ENCODE results near the gene WDTC1. TPM values are rescaled to one million over a fixed set of nuclear protein-coding genes. Genes with fewer than 3 reads are reported as not detected.

Gene WDTC1
- total RNA-seq, 1 donor from 2014 or later: 36.0 TPM

DNA sequence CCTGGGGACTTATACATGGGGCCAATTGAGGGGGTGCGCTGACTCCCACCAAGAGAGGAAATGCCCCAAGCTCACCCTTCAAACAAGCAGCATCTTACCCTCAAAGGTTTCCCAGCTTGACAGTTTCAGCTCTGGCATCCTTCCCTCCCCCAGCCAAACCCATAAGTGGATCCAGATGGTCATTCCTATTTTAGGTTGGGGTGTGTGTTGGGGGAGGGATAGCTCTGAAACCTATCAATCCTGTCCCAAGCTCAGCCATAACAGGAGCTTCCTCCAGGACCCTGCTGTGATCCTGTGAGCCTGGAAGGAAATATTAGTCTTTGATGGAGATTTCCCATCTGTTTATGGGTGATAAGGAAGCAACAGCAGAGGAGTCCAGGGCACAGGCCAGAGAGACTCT lies 84.2 kb downstream of the WDTC1 start:
- Mint-ChIP-seq H3K9me3 (ENCODE audit: unreplicated experiment) (no peaks in the 10 kb centered on the region), H3K4me1 (ENCODE audit: unreplicated experiment) (peaks cover 45% of the 10 kb centered on the region), H3K4me3 (ENCODE audit: unreplicated experiment) (no peak overlapping the region), H3K36me3 (ENCODE audit: low read depth, unreplicated experiment) (no peaks in the 10 kb centered on the region), H3K27ac (ENCODE audit: unreplicated experiment) (no peak overlapping the region), H3K27me3 (ENCODE audit: unreplicated experiment) (peaks cover 1% of the 10 kb centered on the region)
- TF ChIP-seq, protein P1, sequence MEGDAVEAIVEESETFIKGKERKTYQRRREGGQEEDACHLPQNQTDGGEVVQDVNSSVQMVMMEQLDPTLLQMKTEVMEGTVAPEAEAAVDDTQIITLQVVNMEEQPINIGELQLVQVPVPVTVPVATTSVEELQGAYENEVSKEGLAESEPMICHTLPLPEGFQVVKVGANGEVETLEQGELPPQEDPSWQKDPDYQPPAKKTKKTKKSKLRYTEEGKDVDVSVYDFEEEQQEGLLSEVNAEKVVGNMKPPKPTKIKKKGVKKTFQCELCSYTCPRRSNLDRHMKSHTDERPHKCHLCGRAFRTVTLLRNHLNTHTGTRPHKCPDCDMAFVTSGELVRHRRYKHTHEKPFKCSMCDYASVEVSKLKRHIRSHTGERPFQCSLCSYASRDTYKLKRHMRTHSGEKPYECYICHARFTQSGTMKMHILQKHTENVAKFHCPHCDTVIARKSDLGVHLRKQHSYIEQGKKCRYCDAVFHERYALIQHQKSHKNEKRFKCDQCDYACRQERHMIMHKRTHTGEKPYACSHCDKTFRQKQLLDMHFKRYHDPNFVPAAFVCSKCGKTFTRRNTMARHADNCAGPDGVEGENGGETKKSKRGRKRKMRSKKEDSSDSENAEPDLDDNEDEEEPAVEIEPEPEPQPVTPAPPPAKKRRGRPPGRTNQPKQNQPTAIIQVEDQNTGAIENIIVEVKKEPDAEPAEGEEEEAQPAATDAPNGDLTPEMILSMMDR (IDR thresholded peaks at IDR 0.05; ENCODE audit: unreplicated experiment): no peak
- DNase-seq (ENCODE audit: low spot score): no peak

DNA sequence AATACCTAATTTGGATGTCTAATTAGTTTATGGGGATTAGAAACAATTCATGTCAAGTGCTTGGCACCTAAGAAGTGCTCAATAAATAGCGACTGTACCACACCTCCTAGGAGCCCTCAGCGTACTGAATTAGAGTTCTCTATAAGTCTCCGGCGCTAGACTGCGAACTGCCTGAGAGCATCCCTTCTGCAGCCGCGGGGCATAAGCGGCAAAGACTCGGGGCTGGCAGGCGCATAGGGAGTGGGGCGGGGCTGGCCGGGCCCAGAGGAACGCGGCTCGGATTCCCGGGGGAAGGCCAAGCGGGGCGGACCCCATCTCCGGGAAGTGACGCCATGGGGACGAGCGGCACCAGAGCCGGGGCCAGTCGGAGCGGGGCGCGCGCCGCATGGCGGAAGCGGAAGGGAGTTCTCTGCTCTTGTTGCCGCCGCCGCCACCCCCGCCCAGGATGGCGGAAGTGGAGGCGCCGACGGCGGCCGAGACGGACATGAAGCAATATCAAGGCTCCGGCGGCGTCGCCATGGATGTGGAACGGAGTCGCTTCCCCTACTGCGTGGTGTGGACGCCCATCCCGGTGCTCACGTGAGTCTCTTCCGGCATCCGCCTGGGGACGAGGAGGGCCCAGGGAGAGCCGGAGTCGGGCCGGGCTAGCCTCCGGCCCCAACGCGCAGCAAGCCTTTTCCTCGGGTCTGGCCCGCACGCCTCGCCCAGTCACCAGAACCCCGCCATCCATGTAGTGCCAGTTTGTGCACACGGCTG lies 87.6 kb downstream of the WDTC1 start, which contains the start of gene TMEM222:
TMEM222 (plus strand) TSS at position 351 of the 756 bp plus-strand sequence; CDS start at position 386, 35 bp downstream.
- Mint-ChIP-seq H3K4me3 (ENCODE audit: unreplicated experiment) (peak within 1 kb of the TSS; percentile 97), H3K27me3 (ENCODE audit: unreplicated experiment) (peaks cover 3% of the 10 kb centered on the region), H3K36me3 (ENCODE audit: low read depth, unreplicated experiment) (peaks cover 11% of the 10 kb centered on the region), H3K9me3 (ENCODE audit: unreplicated experiment) (no peaks in the 10 kb centered on the region), H3K4me1 (ENCODE audit: unreplicated experiment) (peaks cover 38% of the 10 kb centered on the region), H3K27ac (ENCODE audit: unreplicated experiment) (peak within 1 kb of the TSS; percentile 98)
- TF ChIP-seq, protein P1 (IDR thresholded peaks at IDR 0.05; ENCODE audit: unreplicated experiment): peak; percentile 34
- peak; percentile 99 for DNase-seq (ENCODE audit: low spot score)

DNA sequence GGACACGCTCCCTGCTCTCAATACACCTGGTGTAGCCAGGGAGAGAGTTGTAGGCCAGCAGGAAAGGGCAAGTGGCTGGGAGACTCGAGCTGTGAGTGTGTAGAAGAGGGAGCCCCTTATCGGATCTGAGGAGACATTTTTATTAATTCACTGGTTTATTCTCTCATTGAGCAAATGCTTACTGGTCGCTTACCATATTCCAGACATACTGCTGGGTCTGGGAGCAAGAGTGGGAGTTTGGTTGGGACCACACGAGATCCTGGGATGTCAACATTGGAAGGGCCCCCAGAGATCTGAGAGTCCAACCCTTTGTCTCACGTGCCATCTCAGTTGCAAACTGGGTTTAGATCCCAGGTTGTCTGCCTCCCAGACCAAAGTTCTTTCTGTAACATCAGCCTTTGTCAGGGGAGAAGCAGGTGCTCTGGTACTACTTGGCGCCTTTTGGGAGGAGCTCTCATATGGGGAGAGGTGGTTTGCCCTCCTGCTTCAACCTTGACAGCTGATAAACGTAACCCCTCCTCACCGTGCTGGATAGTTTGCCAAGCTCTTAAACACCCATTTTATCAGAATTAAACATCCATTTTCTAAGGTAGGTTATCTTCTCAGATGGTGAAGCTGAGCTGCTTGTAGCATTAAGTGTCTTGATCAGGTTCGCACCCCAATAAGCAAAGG lies 88.3 kb downstream of the WDTC1 start:
- no peaks in the 10 kb centered on the region for H3K9me3 Mint-ChIP-seq (ENCODE audit: unreplicated experiment)
- H3K36me3 Mint-ChIP-seq (ENCODE audit: low read depth, unreplicated experiment): peaks cover 12% of the 10 kb centered on the region
- peak overlapping the region; percentile 98 for H3K27ac Mint-ChIP-seq (ENCODE audit: unreplicated experiment)
- H3K4me1 Mint-ChIP-seq (ENCODE audit: unreplicated experiment): peaks cover 38% of the 10 kb centered on the region
- H3K4me3 Mint-ChIP-seq (ENCODE audit: unreplicated experiment): peak overlapping the region; percentile 97
- no peak for DNase-seq (ENCODE audit: low spot score)
- TF ChIP-seq, protein P1 (IDR thresholded peaks at IDR 0.05; ENCODE audit: unreplicated experiment): no peak
- H3K27me3 Mint-ChIP-seq (ENCODE audit: unreplicated experiment): peaks cover 3% of the 10 kb centered on the region

DNA sequence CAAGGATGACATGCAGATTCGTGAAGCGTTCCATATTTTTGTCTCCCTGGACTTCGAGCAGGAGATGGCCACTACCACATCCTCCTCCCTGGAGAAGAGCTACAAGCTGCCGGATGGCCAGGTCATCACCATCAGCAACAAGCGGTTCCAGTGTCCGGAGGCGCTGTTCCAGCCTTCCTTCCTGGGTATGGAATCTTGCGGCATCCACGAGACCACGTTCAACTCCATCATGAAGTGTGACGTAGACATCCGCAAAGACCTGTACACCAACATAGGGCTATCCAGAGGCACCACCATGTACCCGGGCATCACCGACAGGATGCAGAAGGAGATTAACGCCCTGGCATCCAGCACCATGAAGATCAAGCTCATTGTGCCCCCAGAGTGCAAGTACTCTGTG lies 90.9 kb downstream of the WDTC1 start:
- H3K4me3 Mint-ChIP-seq (ENCODE audit: unreplicated experiment): peak overlapping the region; percentile 29

More for the DNA sequence above, 90.9 kb downstream of the WDTC1 start:
- Mint-ChIP-seq H3K4me1 (ENCODE audit: unreplicated experiment) (peaks cover 28% of the 10 kb centered on the region), H3K36me3 (ENCODE audit: low read depth, unreplicated experiment) (peaks cover 17% of the 10 kb centered on the region), H3K27me3 (ENCODE audit: unreplicated experiment) (peaks cover 3% of the 10 kb centered on the region), H3K9me3 (ENCODE audit: unreplicated experiment) (no peaks in the 10 kb centered on the region), H3K27ac (ENCODE audit: unreplicated experiment) (peak overlapping the region; percentile 25)
- no peak for DNase-seq (ENCODE audit: low spot score)
- TF ChIP-seq, protein P1 (IDR thresholded peaks at IDR 0.05; ENCODE audit: unreplicated experiment): no peak
